ENCODE results near the gene SPINT1.

DNA sequence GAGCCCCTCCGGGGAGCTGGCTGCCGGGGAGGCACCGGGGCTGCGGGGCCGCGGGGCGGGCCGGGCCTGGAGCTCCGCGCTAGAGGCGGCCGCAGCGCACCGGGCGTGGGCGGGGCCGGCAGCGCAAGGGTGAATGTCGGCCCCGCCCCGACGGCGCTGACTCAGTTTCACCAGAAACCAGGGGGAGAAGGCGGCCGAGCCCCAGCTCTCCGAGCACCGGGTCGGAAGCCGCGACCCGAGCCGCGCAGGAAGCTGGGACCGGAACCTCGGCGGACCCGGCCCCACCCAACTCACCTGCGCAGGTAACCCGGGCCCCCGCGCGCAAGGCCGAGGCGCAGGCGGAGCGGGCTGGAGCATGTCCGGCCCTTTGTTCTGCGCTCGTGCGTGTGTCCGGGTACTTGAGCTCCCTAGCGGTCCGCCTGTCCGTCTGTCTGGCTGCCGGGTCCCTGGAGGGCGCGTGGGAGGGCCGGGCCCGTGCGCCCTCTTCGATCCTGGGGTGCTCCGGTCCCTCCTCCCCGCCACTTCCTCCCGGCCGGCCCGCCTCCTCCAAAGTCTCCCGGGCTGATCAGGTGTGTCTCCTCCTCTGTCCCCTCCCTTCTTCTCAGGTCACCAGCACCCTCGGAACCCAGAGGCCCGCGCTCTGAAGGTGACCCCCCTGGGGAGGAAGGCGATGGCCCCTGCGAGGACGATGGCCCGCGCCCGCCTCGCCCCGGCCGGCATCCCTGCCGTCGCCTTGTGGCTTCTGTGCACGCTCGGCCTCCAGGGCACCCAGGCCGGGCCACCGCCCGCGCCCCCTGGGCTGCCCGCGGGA, at the start of gene SPINT1:
- TF ChIP-seq GATA2 (IDR thresholded peaks at IDR 0.05; ENCODE audit: low read depth, low read length) (no peak), GATA3 (IDR thresholded peaks at IDR 0.05; ENCODE audit: low read depth, low read length) (no peak)
